Esophagus muscularis mucosa (tissue), 3 donors: ENCODE measurements around the gene UACA.

Source experiments
- POLR2A ChIP-seq: fragments of 450-650 bp; IDR thresholded peaks from one replicate; pipeline ENCODE4 v1.6.1; 2017; ENCODE audit warnings: antibody characterized with exemption, moderate library complexity, mild to moderate bottlenecking, low read depth
- POLR2AphosphoS5 ChIP-seq, 2 donors: sonication (generic); formaldehyde crosslinking; IDR thresholded peaks; one replicate each; pipeline ENCODE4 v1.6.1; 2017; ENCODE audit warnings: antibody characterized with exemption in 2 of 2
- TF ChIP-seq, protein P1 (sequence below), 3 experiments: fragments of 200-600 bp in 2 of 3; fragments of 450-650 bp in 1 of 3; sonication (generic) in 2 of 3; IDR thresholded peaks; one replicate each; pipeline ENCODE4 v1.5.1; 2017 to 2019; ENCODE audit warnings: antibody characterized with exemption in 3 of 3, mild to moderate bottlenecking in 2 of 3, moderate library complexity in 1 of 3

DNA sequence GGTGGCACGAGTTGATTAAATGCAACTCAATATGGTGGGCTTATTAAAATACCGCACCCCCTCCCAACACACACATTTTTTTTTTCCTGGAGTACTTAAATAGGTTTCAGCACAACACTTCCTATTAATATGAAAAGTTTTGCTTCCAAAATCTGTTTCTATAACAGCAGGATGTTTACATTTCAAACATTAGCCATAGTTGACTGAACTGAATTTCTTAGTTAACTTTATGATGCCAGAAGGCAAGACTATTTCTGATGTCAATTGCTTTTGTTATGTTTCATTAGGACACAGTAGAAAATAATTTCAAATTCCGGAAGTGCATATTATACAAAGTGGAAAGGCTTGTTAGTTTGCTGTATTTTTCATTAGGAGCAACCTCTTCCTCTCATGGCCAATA lies 104.7 kb downstream of the UACA start:
- TF ChIP-seq, protein P1, sequence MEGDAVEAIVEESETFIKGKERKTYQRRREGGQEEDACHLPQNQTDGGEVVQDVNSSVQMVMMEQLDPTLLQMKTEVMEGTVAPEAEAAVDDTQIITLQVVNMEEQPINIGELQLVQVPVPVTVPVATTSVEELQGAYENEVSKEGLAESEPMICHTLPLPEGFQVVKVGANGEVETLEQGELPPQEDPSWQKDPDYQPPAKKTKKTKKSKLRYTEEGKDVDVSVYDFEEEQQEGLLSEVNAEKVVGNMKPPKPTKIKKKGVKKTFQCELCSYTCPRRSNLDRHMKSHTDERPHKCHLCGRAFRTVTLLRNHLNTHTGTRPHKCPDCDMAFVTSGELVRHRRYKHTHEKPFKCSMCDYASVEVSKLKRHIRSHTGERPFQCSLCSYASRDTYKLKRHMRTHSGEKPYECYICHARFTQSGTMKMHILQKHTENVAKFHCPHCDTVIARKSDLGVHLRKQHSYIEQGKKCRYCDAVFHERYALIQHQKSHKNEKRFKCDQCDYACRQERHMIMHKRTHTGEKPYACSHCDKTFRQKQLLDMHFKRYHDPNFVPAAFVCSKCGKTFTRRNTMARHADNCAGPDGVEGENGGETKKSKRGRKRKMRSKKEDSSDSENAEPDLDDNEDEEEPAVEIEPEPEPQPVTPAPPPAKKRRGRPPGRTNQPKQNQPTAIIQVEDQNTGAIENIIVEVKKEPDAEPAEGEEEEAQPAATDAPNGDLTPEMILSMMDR (IDR thresholded peaks at IDR 0.05), result no peak
- TF ChIP-seq POLR2A (no peak), POLR2AphosphoS5 (IDR thresholded peaks at IDR 0.05) (no peak)
